Activated CD4-positive, alpha-beta T cell treated with anti-CD3 and anti-CD28 coated beads for 48 hours (primary cell): ENCODE measurements around the gene EIF4G2.

Source experiments
- DNase-seq: peaks from one replicate; pipeline ENCODE4 v3.0.0-alpha.2; 2020

The EIF4G2 gene

DNA sequence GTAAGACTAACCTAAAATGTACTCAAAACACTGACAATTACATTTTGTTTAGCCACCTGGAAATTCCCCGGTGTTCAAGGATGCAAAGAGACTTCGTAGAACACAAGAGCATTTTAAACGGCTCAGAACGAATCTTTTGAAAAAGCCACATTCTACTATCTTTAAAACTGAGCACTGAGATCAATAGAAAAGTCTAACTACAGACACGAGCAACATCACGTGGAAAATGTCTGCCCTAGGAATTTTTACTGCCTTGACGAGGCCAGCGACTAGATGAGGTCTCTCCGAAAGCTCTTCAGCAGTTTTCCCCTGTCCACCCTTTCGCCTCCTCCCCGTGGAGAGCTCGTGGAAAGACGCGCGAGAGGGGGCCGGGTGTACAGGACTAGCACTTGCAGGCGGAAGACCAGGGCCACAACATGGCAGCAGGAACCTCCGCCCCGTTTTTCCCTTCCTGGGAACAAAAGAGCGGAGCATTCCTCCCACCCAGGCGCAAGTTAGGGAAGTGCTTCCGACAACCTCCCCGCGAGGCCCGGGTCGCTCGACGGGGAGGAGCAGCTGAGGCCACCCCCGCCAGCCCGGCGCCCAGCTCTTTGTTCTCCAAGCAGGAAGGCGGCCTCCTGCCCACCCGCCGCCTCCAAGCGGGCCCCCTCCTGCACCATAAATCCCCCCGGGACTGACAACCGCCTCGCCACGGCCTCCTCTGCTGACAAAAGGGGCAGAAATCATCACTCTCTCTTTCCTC lies 1.1 kb downstream of the EIF4G2 start:
- peak; percentile 53 for DNase-seq

DNA sequence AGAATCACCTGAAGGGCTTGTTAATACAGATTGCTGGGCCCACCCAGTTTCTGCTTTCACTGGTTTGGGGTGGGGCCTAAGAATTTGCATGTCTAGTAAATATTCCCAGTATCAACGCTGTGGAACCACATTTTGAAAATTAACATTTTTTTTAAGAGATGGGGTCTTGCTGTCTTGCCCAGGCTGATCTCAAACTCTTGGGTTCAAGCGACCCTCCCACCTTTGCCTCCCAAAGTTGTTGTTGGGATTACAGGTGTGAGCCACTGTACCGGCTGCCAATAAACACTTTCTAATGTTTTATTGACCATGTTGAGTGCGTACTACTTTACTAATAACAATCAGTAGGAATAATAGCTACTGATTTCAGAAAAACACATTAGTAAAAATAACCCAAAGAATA lies 2.5 kb downstream of the EIF4G2 start:
- DNase-seq = no peak

DNA sequence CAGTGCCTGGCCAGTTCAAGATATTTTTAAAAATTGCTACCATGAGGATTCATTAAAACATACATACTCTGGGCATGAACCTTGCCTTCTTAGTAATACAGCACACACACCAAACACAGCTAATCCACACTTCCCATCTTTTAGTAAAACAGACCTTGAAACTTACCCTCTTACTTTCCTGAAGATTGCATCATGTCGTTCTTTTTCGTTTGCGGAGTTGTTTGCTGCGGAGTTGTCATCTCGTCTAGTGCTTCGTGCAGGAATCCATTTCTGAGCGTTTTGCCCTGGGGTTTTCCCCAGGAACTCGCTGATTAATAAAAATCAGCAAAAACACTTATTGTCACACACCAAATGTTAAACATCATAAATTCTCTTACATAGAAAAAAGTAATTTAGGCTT lies 3.0 kb downstream of the EIF4G2 start:
- DNase-seq = no peak

DNA sequence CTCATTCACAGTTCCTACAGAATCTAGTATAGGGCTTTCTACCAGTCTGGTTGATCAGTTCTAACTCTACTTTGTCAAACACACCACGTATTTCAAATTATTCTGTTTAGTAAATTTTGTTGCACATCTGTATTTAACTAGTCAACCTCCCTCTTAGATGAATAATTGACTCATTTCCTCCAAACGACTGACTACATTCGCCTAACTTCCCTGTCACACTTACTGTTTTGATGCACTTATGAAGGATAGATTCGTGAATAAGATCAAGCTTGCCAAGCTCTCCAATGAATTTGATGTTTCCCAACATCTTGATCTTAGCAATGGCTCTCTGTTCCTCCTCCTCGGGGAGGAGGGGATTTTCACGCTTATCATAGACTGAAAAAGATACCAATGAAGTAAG lies 5.0 kb downstream of the EIF4G2 start:
- no peak for DNase-seq

DNA sequence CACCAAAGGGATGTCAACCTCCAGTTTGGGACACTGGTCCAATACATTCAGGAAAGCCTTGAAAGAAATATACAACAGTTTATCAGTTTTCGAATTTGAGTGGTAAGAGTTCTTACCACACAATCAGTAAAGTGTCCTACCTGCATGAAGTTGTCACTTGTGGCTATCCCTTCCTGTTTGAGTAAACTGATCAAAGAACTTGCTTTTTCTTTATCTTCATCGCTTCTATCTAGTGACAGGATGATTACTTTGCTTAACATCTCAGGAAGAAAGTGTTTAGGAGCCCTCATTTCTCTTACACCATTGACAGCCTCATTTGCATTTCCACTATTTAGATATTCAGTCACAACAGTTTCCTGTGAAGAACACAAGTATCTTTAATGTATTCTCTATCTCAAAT lies 8.4 kb downstream of the EIF4G2 start:
- DNase-seq = no peak

DNA sequence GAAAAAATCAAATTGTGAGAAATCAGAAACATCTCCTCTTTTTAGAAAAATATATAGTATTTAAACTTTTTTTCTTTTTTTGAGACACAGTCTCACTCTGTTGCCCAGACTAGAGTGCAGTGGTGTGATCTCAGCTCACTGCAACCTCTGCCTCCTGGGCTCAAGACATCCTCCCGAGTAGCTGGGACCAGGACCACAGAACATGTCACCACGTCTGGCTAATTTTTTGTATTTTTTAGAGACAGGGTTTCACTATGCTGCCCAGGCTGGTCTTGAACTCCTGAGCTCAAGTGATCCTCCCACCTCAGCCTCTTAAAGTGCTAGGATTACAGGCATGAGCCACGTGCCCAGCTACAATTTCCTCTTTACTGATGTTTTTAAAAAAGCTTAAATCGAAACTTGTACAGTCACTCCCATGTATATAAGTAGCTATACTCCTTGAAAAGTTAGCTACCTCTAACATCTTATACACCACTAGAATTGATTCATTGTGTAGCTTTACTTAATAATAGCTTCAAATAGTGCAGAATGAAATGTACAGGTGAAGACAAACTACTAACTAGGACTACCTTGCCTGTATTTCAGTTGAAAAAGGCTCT lies 10.3 kb downstream of the EIF4G2 start:
- DNase-seq = no peak

DNA sequence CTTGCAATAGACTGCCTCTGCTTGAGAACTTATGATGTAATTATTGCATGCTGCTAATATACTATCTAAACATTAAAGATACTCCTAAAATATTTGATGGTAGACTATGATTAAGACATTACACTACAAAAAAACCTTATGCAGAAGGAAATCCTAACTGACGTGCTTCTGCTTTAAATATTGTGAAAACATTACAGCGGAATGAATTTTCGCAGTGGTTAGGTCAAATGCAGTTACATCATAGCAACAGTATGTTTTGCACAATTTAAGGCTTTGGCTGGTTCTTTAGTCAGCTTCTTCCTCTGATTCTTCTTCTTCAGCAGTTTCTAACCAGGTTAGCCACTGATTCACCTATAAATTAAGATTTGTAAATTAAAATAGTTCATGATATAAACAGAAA lies 11.2 kb downstream of the EIF4G2 start:
- DNase-seq = no peak

DNA sequence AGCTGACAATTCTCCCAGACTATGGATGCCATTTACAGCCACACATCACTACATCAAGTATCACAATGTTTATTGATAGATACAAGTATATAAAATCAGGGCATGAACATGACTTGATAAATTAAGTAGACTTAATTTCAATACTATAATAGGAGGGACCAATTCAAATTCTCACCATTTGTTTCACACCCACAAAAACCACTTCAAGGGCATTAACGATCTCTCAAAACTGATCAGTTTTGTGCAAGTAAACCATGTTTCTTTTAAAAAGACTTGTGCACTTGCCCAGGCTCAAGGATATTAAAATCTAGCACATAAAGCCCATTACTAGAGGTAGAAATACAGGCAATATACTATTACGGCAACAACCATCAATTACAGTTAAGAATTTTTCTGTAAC lies 11.7 kb downstream of the EIF4G2 start:
- DNase-seq = no peak

DNA sequence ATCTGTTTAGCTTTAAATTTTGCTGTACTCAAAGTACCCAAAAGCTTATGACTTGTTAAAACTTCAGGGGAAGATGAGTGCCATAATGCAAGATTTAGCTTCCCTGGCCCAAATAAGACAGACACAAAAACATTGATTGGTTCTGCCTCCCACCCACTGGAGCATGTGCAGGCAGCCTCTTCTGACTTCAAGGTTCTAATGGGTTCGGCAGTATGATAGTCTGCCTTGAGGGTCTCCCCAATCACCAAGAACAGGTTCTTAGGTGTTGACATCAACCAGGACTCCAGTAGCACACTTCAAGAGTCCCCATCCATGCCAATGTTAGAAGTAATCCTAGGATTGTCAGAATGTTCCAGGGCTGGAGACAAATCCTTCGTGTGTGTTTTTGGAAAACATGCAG lies 12.5 kb downstream of the EIF4G2 start:
- no peak for DNase-seq

DNA sequence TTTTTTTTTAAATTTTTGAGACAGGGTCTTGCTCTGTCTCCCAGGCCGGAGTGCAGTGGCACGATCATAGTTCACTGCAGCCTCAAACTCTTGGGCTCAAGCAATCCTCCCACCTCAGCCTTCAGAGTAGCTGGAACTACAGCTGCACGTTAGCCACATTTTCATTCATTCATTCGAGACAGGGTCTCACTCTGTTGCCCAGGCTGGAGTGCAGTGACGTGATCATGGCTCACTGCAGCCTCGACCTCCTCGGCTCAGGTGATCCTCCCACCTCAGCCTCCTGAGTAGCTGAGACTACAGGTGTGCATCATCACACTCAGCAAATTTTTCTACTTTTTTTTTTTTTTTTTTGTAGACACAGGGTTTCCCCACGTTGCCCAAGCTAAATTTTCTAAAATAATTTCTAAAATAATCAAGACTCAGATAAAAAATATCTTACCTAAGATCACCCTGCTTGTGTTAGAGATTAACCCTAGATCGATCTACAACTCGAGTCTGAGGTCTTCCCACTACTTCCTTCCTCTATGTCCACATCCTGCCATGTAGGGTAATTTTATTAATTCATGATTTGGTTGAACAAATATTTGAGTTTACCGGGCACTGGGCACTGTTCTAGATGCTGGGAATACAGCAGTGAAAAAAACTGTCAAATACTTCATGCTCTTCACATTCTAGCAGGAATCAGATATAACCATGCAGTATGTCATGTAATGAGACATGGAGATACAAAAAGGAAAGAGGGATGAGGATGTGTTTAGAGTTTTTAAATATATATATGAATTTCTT lies 15.1 kb downstream of the EIF4G2 start:
- DNase-seq = no peak

DNA sequence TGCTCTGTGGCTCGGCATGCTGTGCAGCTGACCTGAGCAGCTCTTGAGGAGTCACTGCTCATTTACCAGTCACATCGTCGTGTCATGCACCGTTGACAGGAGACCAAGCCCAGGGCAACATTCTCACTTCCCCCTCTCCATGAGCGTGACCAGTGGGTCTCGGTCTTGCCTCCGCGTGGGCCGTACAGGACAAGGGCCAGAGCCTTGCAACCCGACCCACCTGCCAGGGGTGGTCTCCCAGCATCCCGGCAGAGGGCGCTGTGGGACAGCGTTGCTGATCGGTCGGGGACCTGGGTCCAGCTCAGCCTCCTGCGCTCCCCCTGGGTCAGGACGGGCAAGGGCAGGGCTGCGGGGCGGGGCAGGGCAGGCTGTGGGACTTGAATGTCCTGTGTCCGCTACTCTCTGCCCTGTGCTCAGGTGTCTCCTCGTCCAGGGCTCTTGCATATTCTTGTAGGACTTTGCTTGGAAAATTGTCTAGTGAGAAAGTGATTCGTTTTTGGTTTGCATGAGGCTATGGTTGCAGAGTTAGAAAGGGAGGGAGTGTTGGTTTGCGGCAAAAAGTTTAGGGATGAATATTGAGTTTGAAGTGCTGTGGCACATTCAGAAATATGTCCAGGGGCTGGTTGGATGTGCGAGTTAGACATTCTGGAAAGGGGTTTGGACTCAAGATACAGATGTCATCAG lies 16.2 kb downstream of the EIF4G2 start:
- peak; percentile 90 for DNase-seq

DNA sequence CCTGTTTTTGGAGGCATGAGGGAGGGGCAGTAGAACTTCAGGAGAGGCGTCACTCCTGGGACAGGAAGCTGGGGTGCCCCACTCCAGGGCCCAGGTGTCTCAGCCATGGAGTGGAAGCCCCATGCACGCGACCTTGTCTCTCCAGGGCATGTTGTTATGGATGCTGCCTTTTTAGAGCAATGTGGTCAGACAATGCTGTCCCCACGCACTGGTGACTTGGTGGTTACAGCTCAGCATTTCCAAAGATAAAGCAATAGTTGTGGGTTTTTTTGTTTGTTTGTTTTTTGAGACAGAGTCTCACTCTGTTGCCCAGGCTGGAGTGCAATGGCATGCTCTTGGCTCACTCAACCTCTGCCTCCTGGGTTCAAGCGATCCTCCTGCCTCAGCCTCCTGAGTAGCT lies 22.3 kb downstream of the EIF4G2 start:
- no peak for DNase-seq

DNA sequence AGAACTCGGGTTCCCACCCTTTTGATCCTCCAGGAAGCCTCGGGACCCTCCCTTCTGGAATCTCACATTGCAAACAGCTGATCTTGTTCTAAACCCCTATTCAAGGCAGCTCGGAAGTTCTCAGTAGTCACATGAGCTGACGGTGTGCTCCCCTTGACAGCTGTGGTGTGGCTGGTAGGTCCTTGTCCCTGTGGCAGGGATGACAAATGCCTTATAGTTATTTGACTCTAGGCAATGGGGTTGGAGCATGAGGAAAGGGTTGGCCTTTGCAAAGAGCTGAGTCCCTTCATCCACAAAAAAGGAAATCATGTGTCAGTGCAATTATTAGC lies 23.6 kb downstream of the EIF4G2 start:
- no peak for DNase-seq

DNA sequence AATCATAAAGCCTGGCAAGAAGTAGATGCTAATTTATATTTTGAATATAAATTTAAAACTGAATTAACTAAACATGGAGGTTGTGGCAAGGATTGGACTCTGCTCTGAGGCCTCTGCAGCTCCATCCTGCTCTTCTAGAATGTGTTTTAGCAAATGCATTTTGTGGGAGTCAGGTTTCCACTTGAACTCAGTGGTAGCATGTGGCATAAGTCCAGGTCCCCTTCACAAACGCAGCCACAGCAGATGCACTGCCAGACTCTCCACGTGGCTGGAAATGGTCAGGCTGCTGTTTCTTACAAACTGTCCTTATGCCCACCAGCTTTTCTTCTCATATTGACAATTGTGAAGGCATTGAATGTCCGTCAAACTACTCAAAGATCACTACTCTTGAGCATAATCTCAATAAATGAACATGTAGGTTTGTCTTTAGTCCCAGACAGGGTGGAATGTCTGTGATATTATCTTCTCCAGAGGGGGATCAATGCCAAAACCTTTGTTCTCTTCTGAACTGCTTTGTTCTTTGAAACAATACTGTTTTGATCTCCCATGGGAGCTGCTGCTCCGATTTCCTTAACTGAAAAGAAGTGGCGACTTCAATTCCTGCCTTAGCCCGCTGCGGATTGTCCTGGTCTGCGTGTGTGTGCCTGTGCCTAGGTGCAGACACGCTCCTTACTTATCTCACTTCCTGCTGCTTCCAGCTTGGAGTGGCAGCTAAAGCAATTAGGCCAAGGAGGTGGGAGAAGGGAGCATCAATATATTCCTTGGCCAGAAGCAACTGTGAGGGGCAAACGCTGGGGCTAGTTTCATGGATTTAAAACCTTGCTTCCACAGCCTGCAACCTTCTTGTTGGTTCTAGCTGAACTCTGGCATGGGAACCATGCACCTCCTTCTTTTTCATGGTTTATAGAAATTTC lies 24.2 kb downstream of the EIF4G2 start:
- no peak for DNase-seq

DNA sequence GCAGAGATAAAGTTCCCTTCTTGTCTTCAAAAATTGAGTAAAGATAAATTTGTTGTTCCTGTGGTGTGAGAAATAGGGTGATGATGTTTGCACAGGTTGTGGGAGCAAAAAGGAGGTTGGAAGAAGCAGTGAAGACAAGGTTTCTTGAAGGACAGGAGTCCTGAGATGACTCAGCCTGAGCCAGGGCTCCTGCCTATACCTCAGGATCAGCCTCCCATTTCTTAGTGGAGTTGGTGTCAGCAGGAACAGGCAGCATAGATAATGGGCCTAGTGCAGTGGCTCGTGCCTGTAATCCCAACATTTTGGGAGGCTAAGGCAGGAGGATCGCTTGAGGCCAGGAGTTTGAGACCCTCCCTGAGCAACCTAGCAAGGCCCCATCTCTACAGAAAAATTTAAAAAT lies 28.7 kb downstream of the EIF4G2 start:
- DNase-seq = no peak

DNA sequence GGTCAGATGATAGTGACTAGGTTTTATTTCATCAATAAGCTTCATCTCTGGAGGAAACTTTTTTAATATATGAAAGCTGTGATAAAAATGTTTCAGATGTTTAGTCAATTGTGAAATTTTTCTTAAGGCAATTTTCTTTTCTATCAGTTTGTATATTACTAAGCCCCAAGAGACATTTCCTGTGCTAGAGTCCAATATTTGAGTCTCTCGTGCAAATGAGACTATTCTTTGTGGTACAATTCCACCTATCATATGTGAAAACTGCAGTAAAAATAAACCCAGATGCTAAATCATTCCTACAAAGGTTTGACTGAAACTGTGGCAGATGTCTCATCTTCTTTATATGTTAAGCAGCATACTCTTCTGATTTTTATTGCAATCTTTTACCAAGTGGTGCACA lies 29.6 kb downstream of the EIF4G2 start:
- no peak for DNase-seq

DNA sequence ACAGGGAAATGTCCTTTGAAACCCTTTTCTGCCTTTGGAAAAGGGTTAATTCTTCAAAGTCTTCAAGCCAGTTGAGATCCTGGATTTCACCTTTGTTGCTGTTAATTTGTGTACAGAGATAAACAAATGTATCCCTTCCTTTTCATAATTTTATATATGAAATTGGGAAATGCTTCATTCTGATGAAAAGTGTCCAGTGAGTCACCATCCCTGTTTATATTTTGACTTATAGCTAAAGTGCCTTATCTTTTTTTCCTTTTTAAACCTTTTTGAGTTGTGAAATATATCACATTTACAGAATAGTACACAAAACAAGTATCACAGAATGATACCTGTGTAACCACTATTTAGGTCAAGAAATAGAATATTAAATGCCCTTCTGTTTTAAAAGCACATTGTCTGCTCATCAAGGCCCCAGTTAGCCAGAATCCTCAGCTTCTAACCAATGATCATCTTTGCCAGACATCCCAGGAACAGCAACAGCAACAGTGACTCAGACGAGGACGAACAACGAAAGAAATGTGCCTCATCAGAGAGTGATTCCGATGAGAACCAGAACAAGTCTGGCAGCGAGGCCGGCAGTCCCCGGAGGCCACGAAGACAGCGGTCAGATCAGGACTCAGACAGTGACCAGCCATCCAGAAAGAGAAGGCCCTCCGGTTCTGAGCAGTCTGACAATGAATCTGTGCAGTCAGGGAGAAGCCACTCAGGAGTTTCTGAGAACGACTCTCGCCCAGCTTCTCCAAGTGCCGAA lies 30.3 kb downstream of the EIF4G2 start:
- no peak for DNase-seq

DNA sequence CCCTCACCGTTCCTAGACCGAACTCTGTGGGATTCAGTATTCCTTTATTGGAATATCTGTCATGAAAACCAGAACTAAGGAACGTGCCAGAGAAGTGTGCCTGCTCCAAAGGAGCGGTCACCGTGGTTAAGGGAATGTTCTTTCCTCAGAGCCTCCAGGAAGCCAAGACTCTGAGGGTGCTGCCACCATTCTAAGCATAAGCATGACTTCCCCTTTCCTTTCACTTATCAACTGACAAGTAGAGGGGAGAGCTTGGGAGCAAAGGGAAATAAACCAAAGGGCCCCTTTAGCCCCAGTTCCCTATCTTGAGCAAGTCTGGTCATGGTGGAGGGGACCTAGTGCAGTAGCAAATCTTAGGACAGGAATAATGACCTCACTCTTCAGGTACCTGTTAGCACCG lies 30.9 kb downstream of the EIF4G2 start:
- DNase-seq = no peak

DNA sequence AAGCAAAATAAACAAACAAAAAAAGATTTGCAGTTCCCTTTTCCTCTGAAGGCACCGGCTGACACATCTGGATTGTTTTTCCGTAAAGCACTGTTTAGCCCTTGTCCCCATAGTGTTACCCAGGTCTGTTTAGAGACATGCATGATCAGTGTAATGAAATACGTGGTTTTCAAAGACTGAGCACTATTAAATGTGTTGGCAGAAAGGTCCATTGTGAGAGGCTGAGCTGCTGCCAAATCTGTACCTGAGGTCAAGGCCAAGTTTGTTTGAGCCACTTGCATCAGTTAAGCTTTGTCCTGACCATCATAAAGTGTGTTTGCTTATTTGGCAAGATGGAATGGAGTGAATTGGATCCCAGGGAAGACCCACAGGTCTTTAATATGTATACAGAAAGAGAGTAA lies 31.3 kb downstream of the EIF4G2 start:
- no peak for DNase-seq

DNA sequence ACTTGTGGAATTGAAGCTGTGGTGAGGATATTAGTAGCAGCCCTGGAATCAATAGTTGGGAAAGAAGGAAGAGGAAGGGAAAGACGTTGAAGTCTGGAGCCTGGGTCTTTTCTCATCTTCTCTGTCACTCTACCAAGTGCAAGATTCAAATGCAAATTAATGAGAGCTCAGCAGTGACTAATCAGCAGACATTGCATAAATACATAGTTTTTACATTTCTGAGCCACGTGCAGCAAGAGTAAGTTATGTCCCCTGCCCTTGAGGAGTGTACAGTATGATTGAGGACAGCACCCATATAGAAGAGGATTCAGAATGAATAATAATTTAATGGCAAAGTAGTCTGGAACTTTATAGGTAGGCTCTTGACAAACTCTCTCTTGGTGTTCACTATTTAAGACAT lies 33.9 kb downstream of the EIF4G2 start:
- no peak for DNase-seq

DNA sequence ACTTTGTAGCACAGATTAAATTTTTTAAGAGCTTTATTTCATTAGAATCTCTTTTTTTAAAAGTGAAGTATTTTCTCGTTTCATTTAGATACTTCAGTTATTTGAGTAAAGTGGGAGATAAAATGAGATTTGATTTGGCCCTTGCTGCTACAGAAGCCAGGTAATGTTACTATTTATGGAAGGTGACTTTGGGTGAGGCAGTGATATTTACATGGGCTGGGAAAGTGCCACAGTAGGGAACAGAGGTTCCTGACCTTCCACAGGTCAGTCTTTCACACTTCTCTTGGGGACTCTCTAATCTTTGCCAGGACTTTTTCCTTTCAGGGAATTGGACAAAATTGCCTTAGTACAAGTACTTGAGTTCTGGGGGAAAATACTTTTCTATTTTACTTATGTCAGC lies 37.3 kb downstream of the EIF4G2 start:
- no peak for DNase-seq
